ENCODE measurements around the gene TSACC. TPM values are rescaled to one million over a fixed set of nuclear protein-coding genes. Genes with fewer than 3 reads are reported as not detected.
A peak's percentile ranks its signal among the peaks of the same experiment; 100 is the strongest.

Gene TSACC
- total and polyA plus RNA-seq, 2 of the 8 experiments (the other 6 are each of a cell fraction or from before 2014, with no cell fraction given) = 1.0 to 5.0 TPM

- Histone ChIP-seq H2BK20ac (ENCODE audit: low read length) (no peak overlapping the region), H3K4me2 (ENCODE audit: insufficient read depth in 1 of 2, low read depth in 2 of 2, low read length in 2 of 2) (no peak overlapping the region), H3K79me2 (ENCODE audit: control insufficient read depth in 1 of 2, insufficient read depth in 2 of 2, low read length in 2 of 2) (no peaks in the 10 kb centered on the region), H4K20me1 (replicated peaks in 1 of 2; ENCODE audit: control insufficient read depth in 1 of 2, insufficient read depth in 2 of 2, low read length in 2 of 2) (no peaks in the 10 kb centered on the region), H4K5ac (ENCODE audit: insufficient read length, low read depth, low read length) (no peak overlapping the region), H3K23ac (ENCODE audit: insufficient read length) (no peak overlapping the region), H3K27ac (ENCODE audit: low read depth, low read length) (no peak overlapping the region), H3K4ac (replicated peaks; ENCODE audit: insufficient read length, low read depth, low read length) (no peak overlapping the region), H4K8ac (ENCODE audit: extremely low read depth, insufficient read depth, low read length) (no peak overlapping the region), H3K9ac (replicated peaks in 1 of 4; ENCODE audit: extremely low read depth in 1 of 4, low read depth in 3 of 4, low read length in 3 of 4) (no peak overlapping the region), H3K18ac (ENCODE audit: extremely low read depth, low read length) (no peak overlapping the region), H3K27me3 (replicated peaks in 1 of 4; ENCODE audit: control insufficient read depth in 3 of 4, extremely low read depth in 1 of 4, insufficient read depth in 3 of 4, low read length in 3 of 4) (peaks cover 14 to 54% (median 49%) of the 10 kb centered on the region in 4 experiments), H2AK5ac (ENCODE audit: low read depth, low read length) (no peak overlapping the region), H3K56ac (replicated peaks; ENCODE audit: insufficient read length, low read depth, low read length) (no peak overlapping the region), H4K91ac (replicated peaks; ENCODE audit: insufficient read length, low read length) (no peak overlapping the region), H2BK15ac (ENCODE audit: low read length) (no peak overlapping the region), H3K4me3 (ENCODE audit: extremely low read depth in 1 of 4, insufficient read depth in 2 of 4, low read depth in 3 of 4, low read length in 4 of 4) (no peak overlapping the region), H3K4me1 (replicated peaks in 1 of 4; ENCODE audit: control insufficient read depth in 3 of 4, insufficient read depth in 4 of 4, low read length in 3 of 4) (peaks cover 0 to 27% (median 17%) of the 10 kb centered on the region in 4 experiments; a peak in 6 of 7 replicates), H3K14ac (ENCODE audit: insufficient read length) (no peak overlapping the region), H2BK12ac (ENCODE audit: low read depth, low read length) (no peak overlapping the region), H2BK120ac (replicated peaks; ENCODE audit: low read depth, low read length) (no peak overlapping the region), H3K79me1 (ENCODE audit: low read depth, low read length) (no peaks in the 10 kb centered on the region), H2BK5ac (ENCODE audit: low read depth, low read length) (0 out of 2 replicates have a peak overlapping the region, but pooled peaks have one; percentile 38), H2AFZ (ENCODE audit: low read length) (no peak overlapping the region), H3K23me2 (ENCODE audit: low read depth, low read length) (peaks cover 4% of the 10 kb centered on the region; the same call in 1 of the 2 replicates), H3K36me3 (ENCODE audit: control insufficient read depth in 2 of 4, insufficient read depth in 4 of 4, low read length in 3 of 4) (no peaks in the 10 kb centered on the region), H3K9me3 (ENCODE audit: insufficient read depth in 2 of 2, low read depth in 1 of 2, low read length in 1 of 2) (no peaks in the 10 kb centered on the region)
- FAIRE-seq = no peak
- ChIA-PET CTCF (ENCODE audit: partially characterized antibody) (interaction anchor here (0.6 to 26.1 kb wide), 51 partner anchors 11 to 720 kb away, joined by 3 to 574 read pairs (median 4); partner anchors contain the start of genes NAXE, RHBG, TTC24 and VHLL), POLR2A (ENCODE audit: partially characterized antibody) (interaction anchor here (0.8 to 7.3 kb wide), 16 partner anchors 13 to 62 kb away, joined by 3 to 26 read pairs (median 4); no protein-coding TSS in a partner anchor)
- 87% methylated on average over 6 of the region's 6 CpGs; no CpG with 5 or more reads in 1 of the 2 experiments for WGBS, 2 experiments (ENCODE audit: extremely low coverage in 1 of 2, insufficient coverage in 1 of 2, insufficient read length in 1 of 2, insufficient replicate concordance in 2 of 2, low coverage in 1 of 2, low lambda C conversion rate in 2 of 2, missing lambda C conversion rate in 1 of 2)
- DNase-seq (ENCODE audit: low read depth in 1 of 2, low spot score in 2 of 2) = no peak
- TF ChIP-seq CHD2 (IDR thresholded peaks at IDR 0.05; ENCODE audit: low read length) = no peak
- no peak for TF ChIP-seq EGR1 (IDR thresholded peaks at IDR 0.05; ENCODE audit: borderline replicate concordance, low read depth, low read length)
- TF ChIP-seq CEBPB (IDR thresholded peaks at IDR 0.05; ENCODE audit: low read depth, low read length) = no peak
- TF ChIP-seq RXRA (IDR thresholded peaks at IDR 0.05; ENCODE audit: insufficient read depth, low read depth, low read length) = no peak
- no peak for TF ChIP-seq CTCF (IDR thresholded peaks at IDR 0.05; ENCODE audit: control extremely low read depth in 1 of 3, insufficient read depth in 1 of 3, low read depth in 1 of 3, low read length in 3 of 3)
- no peak for TF ChIP-seq FOSL1 (IDR thresholded peaks at IDR 0.05; ENCODE audit: insufficient read depth, low read depth, low read length)
- no peak for TF ChIP-seq TAF7 (optimal IDR thresholded peaks at IDR 0.05; ENCODE audit: borderline replicate concordance, low read depth, low read length)
- TF ChIP-seq SIX5 (IDR thresholded peaks at IDR 0.05; ENCODE audit: low read depth, low read length) = no peak
- TF ChIP-seq ASH2L (IDR thresholded peaks at IDR 0.05; ENCODE audit: low read length) = no peak
- no peak for TF ChIP-seq TCF12 (IDR thresholded peaks at IDR 0.05; ENCODE audit: low read depth, low read length)
These were observed 48.0 kb downstream of the TSACC start for GRCh38 chr1:156386134-156386901.

All from H1 (cell line).